Cerebellar nuclear complex (tissue), 1 donor: Measurements from ENCODE around the gene UBAP2.
"Not testable (repeated sequence)": the region's sequence is repeated elsewhere in the genome, so short reads cannot be mapped to it uniquely, and the experiment has no call there.

ENCODE experiments used
- DNase-seq, 2 experiments: peaks; one replicate each; lab custom pipeline; 2025; lab: John Stamatoyannopoulos, UW

UBAP2 gene

DNA sequence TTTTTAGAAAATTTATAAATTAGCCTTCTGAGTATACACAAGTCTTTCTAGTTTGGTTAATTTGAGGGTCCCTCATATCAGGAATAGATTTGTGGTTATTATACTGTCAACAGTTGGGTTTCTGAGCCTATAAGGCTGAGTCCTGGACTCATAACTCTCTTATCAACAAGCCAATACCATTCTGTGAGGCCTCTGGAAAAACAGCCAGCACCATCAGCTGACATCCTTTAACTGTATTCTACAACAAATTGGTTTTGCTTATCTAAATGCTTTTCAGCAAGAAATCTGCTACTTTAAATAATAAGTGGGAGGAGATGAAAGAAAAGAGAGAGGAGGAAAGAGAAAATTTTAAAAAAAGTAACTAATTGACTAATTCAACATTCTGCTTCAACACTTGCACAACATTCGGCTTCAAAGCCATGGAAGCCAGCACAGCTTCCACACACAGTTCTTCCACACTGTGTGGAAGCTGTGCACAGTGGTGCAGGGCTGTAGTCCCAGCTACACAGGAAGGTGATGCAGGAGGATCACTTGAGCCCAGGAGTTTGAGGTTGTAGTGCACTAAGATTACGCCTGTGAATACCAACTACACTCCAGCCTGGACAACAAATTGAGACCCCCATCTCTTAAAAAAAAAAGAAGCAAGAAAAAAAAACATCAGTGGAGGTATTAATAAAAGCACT lies 84.5 kb downstream of the UBAP2 start:
- DNase-seq, result no peak

DNA sequence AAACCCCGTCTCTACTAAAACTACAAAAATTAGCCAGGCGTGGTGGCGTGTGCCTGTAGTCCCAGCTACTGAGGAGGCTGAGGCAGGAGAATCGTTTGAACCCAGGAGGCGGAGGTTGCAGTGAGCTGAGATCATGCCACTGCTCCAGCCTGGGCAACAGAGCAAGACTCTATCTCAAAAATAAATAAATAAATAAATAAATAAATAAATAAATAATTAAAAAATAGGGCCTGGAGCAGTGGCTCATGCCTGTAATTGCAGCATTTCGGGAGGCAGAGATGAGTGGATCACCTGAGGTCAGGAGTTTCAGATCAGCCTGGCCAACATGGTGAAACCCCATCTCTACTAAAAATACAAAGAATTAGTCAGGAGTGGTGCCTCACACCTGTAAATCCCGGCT lies 86.2 kb downstream of the UBAP2 start:
- not testable (repeated sequence) for DNase-seq

DNA sequence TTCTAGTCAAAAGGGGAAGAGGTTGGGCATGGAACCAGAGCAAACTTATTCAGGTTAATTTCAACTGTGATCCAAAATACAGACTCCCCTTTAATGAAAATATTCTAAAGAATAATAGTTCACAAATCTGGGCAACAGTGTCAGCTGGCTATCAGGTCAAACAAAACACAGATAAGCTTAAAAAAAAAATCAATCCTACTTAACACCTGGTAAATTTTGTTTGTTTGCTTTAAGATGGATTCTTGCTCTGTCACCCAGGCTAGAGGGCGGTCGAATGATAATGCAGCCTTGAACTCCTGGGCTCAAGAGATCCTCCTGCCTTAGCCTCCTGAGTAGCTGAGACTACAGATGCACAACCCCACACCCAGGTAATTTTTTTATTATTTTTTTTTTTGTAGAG lies 89.0 kb downstream of the UBAP2 start:
- DNase-seq, result no peak

DNA sequence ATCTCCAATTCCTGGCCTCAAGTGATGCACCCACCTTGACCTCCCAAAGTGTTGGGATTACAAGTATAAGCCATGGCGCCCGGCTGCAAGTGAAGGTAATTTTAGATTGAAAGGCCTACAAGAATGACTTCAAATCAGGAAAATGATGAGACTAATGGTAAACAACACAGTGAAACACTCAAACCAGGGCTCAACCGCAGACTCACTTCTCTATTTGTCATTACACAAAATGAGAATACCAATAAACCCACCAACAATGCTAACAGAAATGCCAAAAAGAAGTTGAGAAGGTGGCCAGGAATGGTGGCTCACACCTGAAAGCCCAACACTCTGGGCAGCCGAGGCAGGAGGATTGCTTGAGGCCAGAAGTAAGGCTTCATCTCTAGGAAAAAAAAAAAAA lies 92.1 kb downstream of the UBAP2 start:
- no peak for DNase-seq

DNA sequence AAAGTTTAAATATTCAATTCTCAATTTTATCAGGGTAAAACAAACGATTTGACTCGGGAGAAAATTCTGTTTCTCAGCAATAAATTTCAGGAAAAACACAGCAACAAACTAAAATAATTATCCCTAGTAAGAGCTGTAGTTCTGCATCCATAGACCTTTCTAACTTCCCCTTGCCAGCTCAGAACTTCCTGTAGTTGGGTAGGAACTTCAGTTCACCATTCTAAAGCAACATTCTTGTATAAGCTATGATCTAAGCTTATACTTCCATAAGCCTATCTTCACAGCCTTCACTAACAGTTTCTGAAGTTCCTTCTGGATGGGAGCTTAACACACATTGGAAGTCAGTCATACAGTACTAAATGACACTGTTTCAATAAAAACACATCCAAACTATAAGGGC lies 96.6 kb downstream of the UBAP2 start:
- no peak for DNase-seq

DNA sequence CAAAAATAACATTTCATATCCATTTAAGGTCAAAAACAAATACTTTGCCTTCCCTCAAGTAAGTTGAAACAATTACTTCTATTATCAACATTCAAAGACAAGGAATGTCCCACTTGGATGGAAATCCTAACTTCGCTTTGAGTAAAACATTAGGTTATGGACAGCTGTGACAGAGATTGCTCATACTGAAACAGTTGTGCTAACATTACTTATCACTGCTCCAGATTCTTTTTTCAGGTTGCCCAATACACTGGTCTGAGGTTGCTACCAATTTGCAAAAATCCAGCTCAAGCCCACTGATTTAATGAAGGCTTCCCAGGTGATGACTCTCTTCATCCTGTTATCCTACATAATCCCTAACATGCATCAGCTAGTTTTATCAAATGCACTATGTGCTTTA lies 98.3 kb downstream of the UBAP2 start:
- DNase-seq, result no peak

DNA sequence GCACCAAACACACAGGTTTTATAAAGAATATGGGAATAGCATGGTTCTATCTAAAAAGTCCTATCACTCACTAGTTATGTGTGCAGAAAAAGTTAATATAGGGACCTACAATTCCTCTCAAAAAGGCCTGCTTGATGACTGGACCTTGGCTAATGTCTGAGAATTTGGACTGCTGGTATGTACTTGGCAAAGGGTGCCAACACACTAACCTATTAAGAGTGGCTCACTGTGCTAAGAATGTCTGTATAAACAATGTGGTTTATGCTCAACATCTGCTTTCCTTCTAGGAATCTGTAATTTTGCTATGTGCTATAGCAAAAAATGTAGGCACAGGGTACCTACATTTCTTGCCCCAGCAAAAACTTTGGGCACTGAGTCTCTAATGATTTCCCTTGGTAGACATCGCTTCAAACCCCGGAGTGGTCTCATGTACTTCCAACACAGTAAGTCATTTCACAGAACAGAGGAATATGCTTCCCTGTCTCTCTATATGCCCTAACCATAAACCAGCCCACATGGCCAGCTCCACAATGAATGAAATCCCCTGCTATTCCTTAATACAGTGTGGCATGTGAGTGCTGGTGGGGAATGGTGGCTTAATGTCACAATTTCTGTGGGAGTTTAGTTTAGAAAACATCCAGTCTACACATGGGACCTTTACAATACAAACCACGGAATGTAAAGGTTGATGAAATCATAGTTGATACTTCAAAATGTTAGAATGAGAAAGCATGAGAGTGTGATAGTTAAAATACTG lies 101.7 kb downstream of the UBAP2 start:
- no peak for DNase-seq

DNA sequence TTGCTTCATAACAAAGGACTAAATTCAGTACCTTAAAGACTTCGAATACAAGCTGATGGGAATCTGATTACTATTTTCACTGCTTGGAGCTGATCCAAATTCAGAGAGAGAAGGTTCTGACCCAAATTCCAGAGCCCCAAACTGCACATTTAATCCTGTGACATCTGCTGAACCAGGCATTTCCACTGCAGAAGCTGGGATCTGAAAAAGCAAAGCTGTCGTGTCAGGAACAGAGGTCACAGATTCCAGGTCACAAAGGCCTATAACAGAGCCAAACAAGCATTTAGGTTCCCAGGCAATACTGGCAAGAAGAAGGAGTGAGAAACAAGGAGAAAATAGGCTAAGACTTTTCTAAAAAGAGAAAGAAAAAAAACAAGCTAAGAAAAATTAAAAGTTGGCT lies 105.3 kb downstream of the UBAP2 start:
- no peak for DNase-seq

DNA sequence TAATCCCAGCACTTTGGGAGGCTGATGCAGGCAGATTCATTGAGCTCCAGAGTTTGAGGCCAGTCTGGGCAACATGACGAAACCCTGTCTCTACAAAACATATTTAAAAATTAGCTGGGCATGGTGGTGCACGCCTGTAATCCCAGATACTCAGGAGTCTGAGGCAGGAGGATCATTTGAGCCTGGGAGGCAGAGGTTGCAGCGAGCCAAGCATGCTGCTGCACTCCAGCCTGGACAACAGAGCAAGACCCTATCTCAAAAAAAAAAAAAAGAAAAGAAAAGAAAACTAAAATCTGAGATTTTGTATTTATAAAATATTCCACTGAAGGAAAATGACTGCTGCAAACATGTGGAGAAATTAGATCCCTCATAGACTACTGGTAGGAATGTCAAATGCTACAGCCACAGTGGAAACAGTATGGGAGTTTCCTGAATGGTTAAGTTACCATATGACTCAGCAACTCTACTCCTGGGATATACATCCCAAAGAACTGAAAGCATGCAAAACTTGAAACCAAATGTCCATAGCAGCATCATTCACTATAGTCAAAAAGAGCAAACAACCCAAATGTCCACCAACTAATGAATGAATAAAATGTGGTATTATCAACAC lies 106.1 kb downstream of the UBAP2 start:
- DNase-seq, result no peak

DNA sequence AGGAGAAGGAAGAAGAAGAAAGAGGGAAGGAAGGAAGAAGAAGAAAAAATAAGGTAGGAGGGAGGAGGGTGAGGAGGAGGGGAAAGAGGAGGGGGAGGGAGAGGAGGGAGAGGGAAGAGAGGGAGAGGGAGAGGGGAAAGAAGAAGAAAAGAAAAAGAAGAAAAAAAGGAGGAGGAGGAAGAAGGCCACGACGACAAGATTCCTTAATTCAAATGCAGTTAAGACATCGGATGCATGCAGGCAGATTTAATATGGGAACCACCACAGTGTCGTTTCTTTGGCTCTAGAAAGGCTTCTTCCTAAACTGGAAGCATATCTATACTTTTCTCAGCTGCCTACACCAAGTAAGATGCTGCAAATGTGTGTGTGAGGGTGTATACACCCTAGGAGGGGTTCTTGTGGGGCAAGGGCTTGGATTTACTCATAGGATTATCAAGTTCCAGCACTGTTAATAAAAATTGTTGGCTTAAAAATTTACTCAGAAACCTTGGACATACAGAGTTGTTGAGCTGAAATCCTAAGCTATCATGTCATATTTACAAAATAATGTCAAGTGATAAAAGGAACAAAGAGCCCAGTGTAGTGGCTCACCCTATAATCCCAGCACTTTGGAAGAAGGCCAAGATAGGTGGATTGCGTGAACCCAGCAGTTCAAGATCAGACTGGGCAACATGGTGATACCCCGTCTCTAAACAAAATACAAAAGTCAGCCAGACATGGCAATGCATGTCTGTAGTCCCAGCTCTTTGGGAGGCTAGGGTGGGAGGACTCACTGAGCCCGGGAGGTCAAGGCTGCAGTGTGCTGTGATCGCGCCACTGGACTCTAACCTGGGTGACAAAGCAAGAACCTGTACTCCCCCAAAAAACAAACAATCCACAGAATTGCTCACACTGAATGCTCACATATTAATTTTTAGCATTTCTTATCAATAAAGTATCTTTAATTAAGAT lies 108.5 kb downstream of the UBAP2 start:
- no peak for DNase-seq

DNA sequence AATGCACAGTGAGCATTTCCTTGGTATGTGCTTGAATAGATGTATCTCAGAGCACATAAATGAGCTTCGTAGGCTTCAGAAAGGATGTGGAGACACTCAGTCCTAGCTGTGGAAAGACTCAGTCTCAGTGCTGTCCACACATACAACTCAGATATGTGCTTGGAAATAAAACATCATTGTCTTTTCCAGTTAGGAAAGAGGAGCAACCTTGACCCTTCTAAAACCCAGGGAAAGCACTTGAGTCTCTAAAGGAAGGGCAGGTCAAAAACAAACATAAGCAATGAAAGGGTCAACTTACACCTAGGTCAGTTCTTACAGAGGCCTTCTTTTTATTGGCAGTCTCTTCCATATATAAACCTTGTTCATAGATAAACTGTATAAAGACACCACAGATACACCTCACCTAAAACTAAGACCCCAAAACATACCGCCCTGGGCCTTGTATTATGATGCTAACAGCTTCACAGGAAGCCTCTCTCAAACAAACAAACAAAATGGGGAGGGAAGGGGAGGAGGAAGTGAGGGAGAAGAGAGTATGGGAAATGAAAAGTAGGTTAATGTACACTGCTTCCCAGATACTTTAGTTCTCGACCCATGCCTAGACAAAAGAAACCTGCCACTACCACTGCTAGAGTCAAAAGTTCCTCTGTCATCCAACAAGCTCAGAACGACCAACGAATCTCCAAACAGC lies 114.4 kb downstream of the UBAP2 start:
- DNase-seq, result no peak

DNA sequence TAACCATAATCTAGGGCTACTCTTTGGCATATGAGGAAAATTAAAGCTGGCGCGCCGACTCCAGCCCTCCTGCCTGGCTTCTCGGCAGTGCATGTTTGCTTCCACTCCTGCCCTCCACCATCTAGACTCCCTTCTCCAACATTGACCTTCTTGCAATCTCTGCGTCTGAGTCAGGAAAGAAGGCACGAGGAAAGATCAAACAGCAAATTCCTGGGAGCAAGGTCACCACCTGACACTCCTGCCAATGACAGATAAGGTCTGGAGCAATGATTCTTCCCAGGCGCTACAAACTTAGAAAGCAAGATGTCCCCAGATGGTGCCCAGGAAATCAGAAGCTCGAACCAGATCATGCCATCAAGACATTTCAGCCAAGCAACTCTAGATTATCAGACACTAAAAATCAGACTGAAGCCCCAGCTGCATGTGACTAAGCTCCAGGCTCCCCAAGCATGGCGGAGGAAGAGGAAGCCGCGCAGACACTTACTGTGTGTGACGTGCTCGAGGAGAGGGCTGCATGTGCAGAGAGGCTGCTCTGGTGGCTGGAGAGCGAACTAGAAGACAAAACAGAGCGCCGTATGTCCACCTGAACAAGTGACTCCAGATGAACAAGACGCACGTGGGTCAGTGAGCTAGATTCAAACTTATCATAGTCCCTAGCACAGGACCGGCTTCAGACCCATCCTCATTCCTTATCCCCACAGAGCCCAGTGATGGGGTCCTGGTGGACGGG lies 116.4 kb downstream of the UBAP2 start:
- no peak for DNase-seq

DNA sequence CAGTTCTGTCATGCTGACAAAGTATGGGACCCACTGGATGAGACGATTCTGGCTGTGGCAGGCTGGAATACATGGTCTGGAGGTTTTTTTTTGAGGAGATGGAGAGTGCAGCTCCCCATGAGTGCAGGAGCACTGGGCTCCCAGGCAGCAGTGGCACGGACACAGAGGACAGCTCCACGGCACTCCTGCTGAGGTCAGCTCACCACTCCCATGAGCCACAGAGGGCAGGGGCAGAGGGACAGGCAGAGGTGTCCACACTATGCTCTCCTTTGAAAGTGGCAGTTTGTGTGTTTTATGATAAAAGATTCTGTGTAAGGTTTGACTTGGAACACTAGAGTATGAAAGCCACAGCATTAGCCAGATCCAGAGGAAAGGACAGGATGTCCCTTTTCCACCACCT lies 117.4 kb downstream of the UBAP2 start:
- no peak for DNase-seq

DNA sequence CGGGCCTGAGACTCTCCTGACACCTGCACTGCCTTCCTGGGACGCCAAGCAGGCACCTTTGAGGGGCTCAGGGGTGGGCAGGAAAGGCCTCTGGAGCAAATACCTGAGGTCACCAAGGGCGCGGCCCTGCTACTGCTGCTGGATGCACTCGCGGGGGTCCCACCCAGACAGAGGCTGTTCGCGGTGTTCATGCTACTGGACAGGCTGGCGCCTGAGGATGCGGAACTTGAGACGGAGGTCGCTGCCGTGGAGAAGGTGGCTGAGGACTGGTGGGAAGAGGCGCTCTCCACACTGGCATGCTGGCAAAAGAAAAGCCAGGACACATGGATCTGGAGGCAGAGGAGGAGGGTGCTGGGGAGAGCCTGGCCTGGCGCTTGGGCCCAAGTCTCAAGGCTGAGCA lies 121.0 kb downstream of the UBAP2 start:
- DNase-seq, result no peak

DNA sequence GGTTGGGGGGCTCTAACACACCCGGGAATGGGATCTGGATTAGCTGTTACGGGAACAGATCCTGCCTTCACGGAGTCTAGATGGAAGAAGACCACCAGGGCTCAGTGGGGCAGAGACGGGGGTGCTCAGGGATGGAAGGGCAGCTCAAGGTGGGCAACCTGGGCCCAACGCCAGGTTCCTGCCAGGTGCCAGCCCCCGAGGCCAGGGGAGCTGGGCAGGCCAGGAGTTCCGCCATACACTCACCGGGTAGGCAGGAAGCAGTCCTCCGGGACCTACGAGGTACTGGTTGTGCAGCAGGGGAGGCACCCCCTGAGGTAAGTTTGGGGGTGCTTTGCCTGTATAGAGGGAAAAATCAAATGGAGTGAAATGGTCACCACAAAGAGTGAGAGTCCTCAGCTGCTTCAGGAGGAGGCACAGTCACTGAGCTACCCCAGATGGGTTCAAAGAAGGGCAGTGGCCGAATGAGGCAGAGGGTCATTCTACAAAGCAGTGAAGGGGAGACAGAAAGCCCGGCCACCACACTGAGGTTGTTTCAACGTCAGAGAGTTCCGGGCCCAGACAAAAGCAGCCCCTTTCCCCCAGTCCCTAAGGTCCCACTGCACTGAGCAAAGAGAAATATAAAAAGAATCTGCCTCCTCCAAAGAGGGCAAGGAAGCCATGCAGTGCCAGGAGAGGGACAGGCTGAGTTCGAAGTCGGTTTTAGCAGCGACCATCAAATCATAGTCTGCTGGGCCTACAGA lies 121.8 kb downstream of the UBAP2 start:
- no peak for DNase-seq

DNA sequence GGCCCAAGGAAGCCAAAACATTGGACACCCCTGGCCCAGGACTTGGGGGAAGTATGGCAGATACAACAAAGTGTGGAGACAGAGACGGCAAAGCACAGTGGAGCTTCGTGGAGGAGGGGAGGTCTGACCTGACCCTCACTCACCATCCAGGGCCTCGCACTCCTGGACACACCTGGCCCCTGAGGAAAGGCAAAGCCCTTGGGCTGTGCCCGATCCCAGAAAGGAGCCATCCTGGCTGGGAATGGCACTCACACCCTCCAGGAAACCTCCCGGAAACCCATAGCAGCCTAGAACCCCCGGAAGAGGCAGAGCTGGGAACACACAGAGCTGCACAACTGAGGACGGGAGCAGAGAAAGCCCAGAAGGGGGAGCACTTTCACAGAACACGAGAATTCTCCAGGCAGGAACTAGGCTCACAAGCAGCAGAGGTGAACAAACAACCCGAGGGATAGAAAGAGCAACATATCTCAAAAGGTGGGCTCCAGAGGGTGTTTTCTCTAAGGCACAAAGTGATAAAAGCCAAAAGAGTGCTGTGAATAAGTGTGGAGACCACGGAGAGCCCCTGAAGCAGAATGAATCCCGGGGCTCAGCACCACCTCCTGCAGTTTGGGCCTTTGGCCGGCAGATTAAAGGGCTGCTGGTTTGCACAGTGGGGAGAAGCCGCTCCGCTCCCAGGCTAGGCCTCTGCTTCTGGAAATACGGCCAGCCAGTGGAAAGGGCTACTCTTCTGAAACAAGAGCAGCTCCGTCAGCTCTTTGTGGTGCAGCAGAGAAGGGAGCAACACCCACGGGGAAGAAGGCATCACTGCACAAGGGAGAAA lies 123.5 kb downstream of the UBAP2 start:
- DNase-seq, result peak in 1 of 2 experiments; percentile 38

DNA sequence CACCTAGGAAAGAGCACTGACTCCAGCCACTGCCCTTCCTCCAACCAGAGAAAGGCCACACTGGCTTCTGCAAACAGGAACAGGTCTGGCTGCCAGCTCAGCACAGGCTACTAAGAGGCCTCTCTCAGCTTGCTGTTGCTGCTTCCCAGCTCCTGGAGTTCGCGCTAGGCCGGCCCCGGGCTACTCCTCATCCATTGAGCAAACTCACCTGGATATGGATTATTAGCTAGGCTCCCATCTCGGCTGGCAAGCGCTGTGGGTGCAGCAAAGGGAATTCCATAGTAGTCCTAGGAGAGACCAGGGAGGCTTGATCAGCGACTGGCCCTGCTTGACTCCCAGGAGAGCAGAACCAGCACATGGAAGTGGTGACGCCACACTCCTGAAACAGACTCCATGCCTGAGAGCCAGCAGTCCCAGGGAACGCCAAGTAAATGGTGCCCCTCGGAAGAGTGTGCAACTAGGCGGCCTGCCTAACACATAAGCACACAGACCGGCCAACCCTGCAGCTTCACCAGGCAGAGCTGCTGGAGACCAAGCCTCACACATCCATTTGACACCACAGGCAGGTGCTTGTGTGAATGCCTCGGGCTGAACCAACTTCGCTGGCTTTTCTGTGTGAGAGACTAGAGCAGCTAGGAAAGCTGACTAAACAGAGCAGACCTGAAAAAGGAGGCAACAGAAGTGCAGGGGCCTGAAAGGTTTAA lies 124.5 kb downstream of the UBAP2 start:
- no peak for DNase-seq

DNA sequence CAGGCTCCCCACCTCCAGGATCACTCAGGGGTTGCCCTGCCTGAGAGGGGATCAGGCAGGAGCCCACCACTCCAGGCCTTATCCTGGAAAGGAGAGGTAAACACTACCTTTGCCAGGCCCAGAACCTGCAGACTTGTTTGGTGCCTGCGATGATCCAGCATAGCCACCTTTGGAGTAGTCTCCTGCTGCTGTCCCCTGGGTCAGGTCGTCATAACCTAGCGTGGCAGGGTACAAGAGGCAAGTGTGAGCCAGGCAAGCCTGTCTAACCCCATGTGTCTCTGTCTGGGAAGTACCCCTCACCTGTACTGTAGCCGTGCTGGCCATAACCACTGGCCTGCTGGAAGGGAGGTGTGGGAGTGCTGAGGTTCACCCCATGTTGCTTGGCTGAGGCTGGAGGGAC lies 125.6 kb downstream of the UBAP2 start:
- DNase-seq, result no peak
